ENCODE results near the gene FUT7. TPM values are rescaled to one million over a fixed set of nuclear protein-coding genes. Genes with fewer than 3 reads are reported as not detected.
A peak's percentile ranks its signal among the peaks of the same experiment; 100 is the strongest.
"Not testable (repeated sequence)": the region's sequence is repeated elsewhere in the genome, so short reads cannot be mapped to it uniquely, and the experiment has no call there.

Gene FUT7
- total RNA-seq, 3 donors from 2014 or later: 0.14 to 0.27 TPM; not detected in 1

DNA sequence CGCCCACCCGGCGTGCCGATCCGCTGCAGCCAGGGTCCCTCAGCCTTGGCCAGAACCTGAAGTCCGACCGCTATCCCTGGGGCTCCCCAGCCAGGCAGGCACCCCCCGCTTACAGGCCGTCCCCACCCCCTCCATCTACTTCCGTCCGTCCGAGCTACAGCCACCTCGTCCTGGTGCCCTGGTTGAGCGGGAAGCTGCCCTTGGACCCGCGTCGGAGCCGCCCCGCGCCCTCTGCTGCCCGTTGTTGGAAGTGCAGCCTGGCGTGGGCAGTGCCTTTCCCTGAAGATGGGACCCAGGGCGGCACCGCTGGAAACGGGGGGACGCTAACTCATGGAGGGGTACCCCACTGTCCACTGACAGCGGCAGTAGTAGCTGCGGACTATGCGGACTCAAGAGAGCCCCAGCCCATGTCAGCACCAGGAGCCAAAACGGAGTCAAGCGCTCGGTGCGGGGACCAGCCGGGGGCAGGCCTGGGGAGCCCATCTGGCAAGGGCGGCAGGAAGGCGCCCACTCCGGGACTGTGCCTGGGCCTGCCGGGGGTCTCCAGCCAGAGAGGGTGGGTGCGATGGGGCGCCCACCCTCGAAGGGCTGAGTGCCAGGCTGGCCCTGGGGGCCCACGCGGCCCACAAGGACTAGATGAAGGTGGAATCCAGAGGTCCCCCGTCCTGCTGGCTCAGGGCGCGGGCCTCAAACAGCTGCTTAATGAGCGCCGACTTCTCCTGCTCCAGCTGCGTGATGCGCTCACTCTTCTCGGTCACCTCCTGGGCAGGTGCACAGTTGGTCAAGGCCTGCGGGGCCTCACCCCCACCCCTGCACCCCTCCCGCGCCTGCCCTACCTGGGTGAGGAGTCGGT, 32.4 kb upstream of the FUT7 start:
- DNase-seq: peak; percentile 74 to 87 (median 82)
- intact Hi-C loops (cut with DNase I, micrococcal nuclease): no loop called here
- H3K36me3 ChIP-seq (ENCODE audit: low read depth): no peaks in the 10 kb centered on the region
- TF ChIP-seq, protein P1, sequence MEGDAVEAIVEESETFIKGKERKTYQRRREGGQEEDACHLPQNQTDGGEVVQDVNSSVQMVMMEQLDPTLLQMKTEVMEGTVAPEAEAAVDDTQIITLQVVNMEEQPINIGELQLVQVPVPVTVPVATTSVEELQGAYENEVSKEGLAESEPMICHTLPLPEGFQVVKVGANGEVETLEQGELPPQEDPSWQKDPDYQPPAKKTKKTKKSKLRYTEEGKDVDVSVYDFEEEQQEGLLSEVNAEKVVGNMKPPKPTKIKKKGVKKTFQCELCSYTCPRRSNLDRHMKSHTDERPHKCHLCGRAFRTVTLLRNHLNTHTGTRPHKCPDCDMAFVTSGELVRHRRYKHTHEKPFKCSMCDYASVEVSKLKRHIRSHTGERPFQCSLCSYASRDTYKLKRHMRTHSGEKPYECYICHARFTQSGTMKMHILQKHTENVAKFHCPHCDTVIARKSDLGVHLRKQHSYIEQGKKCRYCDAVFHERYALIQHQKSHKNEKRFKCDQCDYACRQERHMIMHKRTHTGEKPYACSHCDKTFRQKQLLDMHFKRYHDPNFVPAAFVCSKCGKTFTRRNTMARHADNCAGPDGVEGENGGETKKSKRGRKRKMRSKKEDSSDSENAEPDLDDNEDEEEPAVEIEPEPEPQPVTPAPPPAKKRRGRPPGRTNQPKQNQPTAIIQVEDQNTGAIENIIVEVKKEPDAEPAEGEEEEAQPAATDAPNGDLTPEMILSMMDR (IDR thresholded peaks at IDR 0.05): peak; percentile 96
- H3K4me1 ChIP-seq (ENCODE audit: low read depth): peaks cover 13% of the 10 kb centered on the region
- H3K9me3 ChIP-seq: no peaks in the 10 kb centered on the region
- no peak overlapping the region for H3K4me3 ChIP-seq
- peak; percentile 81 for ATAC-seq

DNA sequence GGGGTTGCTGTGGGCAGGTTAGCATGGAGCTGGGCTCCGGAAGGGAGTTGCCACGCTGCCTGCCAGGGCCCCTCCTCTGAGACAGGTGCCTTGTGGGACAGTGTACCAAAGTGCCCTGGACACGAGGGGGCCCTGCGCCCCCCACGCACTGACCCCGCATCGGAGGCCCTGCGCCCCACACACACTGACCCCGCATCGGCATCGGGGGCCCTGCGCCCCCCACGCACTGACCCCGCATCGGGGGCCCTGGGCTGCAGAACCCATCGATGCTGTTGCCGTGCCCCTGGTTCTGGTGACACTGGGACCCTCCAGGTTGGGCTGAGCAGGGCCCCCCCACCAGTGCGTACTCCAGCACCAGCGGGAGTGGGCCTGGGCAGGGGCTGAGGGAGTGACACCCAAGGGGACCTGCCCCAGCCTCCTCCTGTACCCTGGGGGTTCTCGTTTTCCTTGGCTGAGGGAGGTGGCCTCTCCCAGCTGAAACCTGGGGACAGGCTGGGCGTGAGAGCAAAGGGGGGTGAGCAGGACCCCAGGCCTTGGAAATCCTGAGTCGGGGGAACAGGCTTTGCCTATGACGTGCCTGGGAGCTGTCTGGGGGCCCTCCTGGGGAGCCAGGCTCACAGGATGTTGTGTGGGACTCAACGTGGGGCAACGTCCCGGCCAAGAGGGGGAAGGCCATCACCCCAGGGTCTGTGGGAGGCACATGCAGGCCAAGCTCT, 31.6 kb upstream of the FUT7 start:
- Histone ChIP-seq H3K36me3 (ENCODE audit: low read depth) (no peaks in the 10 kb centered on the region), H3K4me1 (ENCODE audit: low read depth) (peaks cover 6% of the 10 kb centered on the region), H3K4me3 (no peak overlapping the region), H3K9me3 (no peaks in the 10 kb centered on the region)
- DNase-seq: no peak
- ATAC-seq: no peak
- intact Hi-C loops (cut with DNase I, micrococcal nuclease): no loop called here
- TF ChIP-seq, protein P1 (IDR thresholded peaks at IDR 0.05): no peak

DNA sequence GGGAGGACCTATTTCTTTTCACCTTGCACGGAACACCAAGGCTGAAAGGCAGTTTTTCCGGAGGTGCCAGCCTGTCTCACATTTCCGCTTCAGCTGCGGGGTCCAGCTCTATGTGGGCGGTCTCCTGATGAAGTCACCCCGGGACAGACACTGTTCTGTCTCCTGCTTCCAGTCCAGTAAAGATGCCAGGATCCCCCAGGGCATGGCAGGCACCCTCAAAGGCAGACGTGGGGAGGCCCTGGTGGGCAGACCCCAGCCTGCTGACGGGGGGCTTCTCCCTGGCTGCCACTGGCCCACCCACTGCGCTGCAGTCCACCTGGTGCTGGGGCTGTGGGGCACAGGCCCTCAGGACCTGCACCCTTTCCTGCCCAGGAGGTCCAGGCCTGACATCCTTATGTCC, 30.9 kb upstream of the FUT7 start:
- H3K4me1 ChIP-seq (ENCODE audit: low read depth); H3K36me3 ChIP-seq (ENCODE audit: low read depth); ATAC-seq; H3K4me3 ChIP-seq; DNase-seq; H3K9me3 ChIP-seq; intact Hi-C loops (cut with DNase I, micrococcal nuclease): not testable (repeated sequence)

DNA sequence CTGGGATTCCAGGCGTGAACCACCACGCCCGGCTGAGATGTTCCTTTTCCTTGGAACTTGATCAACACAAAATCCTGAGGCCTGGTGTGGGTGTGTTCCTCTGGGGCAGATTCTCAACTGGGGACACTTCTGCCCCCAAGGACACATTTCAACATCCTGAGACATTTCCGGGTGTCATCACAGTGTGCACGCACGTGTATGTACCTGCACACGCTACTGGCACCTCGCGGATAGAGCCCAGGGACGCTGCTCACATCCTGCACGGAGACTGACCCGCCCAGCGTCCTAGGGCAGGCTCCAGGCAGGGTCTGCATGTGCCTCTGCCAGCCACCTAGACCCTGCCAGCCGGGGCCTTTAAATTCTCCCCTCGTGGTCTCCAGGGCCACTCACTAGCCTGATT, 30.5 kb upstream of the FUT7 start:
- ATAC-seq (no peak), DNase-seq (no peak)
- intact Hi-C loops (cut with DNase I, micrococcal nuclease): no loop called here
- H3K9me3 ChIP-seq: no peaks in the 10 kb centered on the region
- H3K4me1 ChIP-seq (ENCODE audit: low read depth): peaks cover 9% of the 10 kb centered on the region
- H3K36me3 ChIP-seq (ENCODE audit: low read depth): no peaks in the 10 kb centered on the region
- TF ChIP-seq, protein P1 (IDR thresholded peaks at IDR 0.05): no peak
- H3K4me3 ChIP-seq: no peak overlapping the region

DNA sequence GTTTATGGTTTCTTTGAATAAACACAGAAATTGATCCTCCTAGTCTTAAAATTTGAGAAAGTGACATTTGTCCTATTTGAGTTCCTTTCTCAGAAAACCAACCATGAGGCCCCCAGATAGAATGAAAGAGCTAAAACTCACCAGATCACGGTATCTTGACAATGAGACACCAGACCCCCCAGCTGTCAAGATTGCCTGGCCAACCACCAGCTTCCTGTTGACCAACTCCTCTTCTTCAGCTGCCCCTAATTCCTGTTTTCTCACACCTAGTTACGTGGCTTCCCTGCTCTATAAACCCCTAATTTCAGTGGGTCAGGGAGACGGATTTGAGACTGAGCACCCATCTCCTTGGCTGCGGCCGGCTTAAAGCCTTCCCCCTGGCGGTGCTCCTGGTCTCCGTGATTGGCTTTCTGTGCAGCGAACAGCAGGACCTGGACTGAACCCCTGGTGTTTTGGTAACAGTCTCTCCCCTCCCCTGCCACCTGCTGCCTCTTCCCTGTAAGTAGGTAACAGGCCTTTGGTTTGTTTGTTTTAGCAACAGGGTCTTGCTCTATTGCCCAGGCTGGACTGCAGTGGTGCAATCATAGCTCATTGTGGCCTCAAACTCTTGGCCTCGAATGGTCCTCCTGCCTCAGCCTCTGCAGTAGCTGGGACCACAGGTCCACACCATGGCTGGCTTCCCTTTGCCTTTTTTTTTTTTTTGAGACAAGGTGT, 26.8 kb upstream of the FUT7 start:
- peaks cover 43% of the 10 kb centered on the region for H3K4me1 ChIP-seq (ENCODE audit: low read depth)
- ATAC-seq: no peak
- TF ChIP-seq, protein P1 (IDR thresholded peaks at IDR 0.05): no peak
- H3K4me3 ChIP-seq: no peak overlapping the region
- intact Hi-C loops (cut with DNase I, micrococcal nuclease): no loop called here
- no peaks in the 10 kb centered on the region for H3K36me3 ChIP-seq (ENCODE audit: low read depth)
- no peaks in the 10 kb centered on the region for H3K9me3 ChIP-seq
- DNase-seq: no peak
